ENCODE data around the gene PRKAG2. TPM values are rescaled to one million over a fixed set of nuclear protein-coding genes. Genes with fewer than 3 reads are reported as not detected.
A peak's percentile ranks its signal among the peaks of the same experiment; 100 is the strongest.

Gene PRKAG2
- total and polyA plus RNA-seq, 2 of the 13 experiments (the other 11 are each of a cell fraction or from before 2014, with no cell fraction given), result 0.90 to 1.3 TPM

DNA sequence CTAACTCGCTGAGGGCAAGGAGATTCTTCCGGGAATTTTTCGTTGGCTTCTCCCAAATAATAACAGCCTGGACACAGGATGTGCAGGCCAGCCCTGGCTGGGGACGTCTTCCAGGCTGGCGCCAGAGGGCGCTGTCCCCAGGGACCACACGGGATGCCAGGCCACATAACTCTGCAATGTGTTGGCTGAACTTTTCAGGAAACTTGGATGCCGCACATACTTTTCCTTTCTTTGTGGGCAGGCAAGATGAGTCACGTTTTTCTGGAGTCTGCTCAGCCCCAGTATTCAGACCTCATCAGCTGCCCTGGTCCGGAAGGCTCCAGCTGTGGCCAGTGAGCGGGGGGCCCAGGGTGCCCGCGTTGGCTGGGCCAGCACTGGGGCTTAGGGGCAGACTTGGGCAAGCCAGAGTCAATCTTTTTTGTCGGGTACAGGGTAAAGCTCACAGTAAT lies 122.7 kb downstream of the PRKAG2 start (continued):
- TF ChIP-seq, protein P1, sequence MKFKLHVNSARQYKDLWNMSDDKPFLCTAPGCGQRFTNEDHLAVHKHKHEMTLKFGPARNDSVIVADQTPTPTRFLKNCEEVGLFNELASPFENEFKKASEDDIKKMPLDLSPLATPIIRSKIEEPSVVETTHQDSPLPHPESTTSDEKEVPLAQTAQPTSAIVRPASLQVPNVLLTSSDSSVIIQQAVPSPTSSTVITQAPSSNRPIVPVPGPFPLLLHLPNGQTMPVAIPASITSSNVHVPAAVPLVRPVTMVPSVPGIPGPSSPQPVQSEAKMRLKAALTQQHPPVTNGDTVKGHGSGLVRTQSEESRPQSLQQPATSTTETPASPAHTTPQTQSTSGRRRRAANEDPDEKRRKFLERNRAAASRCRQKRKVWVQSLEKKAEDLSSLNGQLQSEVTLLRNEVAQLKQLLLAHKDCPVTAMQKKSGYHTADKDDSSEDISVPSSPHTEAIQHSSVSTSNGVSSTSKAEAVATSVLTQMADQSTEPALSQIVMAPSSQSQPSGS (CRISPR knock-in tag; IDR thresholded peaks at IDR 0.05), result no peak
- TF ChIP-seq, protein P2, sequence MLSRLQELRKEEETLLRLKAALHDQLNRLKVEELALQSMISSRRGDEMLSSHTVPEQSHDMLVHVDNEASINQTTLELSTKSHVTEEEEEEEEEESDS (CRISPR knock-in tag; IDR thresholded peaks at IDR 0.05; ENCODE audit: borderline replicate concordance), result no peak
- TF ChIP-seq ERF (CRISPR knock-in tag; IDR thresholded peaks at IDR 0.05) (peak; percentile 50; the same call in 1 of the 2 replicates), GABPB1 (CRISPR knock-in tag; IDR thresholded peaks at IDR 0.05) (peak; percentile 62), ZNF670 (CRISPR knock-in tag; IDR thresholded peaks at IDR 0.05; ENCODE audit: borderline replicate concordance) (no peak), PCBP1 (IDR thresholded peaks at IDR 0.05; ENCODE audit: borderline replicate concordance, low read depth, low read length) (no peak), JUNB (CRISPR knock-in tag; IDR thresholded peaks at IDR 0.05; ENCODE audit: borderline replicate concordance) (no peak), SMAD3 (CRISPR knock-in tag; IDR thresholded peaks at IDR 0.05) (peak; percentile 72; the same call in 1 of the 2 replicates), MAFF (IDR thresholded peaks at IDR 0.05; ENCODE audit: low read depth, low read length) (0 out of 2 replicates have a peak, but pooled peaks have one; percentile 15), CHD2 (IDR thresholded peaks at IDR 0.05; ENCODE audit: low read depth, low read length) (0 out of 2 replicates have a peak, but pooled peaks have one; percentile 19), GABPA (IDR thresholded peaks at IDR 0.05; ENCODE audit: low read depth, low read length) (no peak), GABPA (CRISPR knock-in tag; IDR thresholded peaks at IDR 0.05; ENCODE audit: low read depth) (peak; percentile 19; the same call in 1 of the 2 replicates), TBL1XR1 (IDR thresholded peaks at IDR 0.05; ENCODE audit: borderline replicate concordance, low read length, partially characterized antibody) (peak; percentile 95), ZNF543 (CRISPR knock-in tag; IDR thresholded peaks at IDR 0.05) (no peak), RXRA (CRISPR knock-in tag; IDR thresholded peaks at IDR 0.05) (peak; percentile 67), SALL1 (CRISPR knock-in tag; IDR thresholded peaks at IDR 0.05) (peak; percentile 70), ZNF780A (CRISPR knock-in tag; IDR thresholded peaks at IDR 0.05) (no peak)
- TF ChIP-seq, protein P3, sequence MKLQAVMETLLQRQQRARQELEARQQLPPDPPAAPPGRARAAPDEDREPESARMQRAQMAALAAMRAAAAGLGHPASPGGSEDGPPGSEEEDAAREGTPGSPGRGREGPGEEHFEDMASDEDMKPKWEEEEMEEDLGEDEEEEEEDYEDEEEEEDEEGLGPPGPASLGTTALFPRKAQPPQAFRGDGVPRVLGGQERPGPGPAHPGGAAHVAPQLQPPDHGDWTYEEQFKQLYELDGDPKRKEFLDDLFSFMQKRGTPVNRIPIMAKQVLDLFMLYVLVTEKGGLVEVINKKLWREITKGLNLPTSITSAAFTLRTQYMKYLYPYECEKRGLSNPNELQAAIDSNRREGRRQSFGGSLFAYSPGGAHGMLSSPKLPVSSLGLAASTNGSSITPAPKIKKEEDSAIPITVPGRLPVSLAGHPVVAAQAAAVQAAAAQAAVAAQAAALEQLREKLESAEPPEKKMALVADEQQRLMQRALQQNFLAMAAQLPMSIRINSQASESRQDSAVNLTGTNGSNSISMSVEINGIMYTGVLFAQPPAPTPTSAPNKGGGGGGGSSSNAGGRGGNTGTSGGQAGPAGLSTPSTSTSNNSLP (IDR thresholded peaks at IDR 0.05; ENCODE audit: low read depth, low read length), result 0 out of 2 replicates have a peak, but pooled peaks have one; percentile 14
- TF ChIP-seq, protein P4, sequence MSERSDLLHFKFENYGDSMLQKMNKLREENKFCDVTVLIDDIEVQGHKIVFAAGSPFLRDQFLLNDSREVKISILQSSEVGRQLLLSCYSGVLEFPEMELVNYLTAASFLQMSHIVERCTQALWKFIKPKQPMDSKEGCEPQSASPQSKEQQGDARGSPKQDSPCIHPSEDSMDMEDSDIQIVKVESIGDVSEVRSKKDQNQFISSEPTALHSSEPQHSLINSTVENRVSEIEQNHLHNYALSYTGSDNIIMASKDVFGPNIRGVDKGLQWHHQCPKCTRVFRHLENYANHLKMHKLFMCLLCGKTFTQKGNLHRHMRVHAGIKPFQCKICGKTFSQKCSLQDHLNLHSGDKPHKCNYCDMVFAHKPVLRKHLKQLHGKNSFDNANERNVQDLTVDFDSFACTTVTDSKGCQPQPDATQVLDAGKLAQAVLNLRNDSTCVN (CRISPR knock-in tag; IDR thresholded peaks at IDR 0.05; ENCODE audit: borderline replicate concordance), result peak; percentile 98
- TF ChIP-seq, protein P5, sequence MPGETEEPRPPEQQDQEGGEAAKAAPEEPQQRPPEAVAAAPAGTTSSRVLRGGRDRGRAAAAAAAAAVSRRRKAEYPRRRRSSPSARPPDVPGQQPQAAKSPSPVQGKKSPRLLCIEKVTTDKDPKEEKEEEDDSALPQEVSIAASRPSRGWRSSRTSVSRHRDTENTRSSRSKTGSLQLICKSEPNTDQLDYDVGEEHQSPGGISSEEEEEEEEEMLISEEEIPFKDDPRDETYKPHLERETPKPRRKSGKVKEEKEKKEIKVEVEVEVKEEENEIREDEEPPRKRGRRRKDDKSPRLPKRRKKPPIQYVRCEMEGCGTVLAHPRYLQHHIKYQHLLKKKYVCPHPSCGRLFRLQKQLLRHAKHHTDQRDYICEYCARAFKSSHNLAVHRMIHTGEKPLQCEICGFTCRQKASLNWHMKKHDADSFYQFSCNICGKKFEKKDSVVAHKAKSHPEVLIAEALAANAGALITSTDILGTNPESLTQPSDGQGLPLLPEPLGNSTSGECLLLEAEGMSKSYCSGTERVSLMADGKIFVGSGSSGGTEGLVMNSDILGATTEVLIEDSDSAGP (CRISPR knock-in tag; IDR thresholded peaks at IDR 0.05; ENCODE audit: borderline replicate concordance), result no peak
- TF ChIP-seq, protein P6, sequence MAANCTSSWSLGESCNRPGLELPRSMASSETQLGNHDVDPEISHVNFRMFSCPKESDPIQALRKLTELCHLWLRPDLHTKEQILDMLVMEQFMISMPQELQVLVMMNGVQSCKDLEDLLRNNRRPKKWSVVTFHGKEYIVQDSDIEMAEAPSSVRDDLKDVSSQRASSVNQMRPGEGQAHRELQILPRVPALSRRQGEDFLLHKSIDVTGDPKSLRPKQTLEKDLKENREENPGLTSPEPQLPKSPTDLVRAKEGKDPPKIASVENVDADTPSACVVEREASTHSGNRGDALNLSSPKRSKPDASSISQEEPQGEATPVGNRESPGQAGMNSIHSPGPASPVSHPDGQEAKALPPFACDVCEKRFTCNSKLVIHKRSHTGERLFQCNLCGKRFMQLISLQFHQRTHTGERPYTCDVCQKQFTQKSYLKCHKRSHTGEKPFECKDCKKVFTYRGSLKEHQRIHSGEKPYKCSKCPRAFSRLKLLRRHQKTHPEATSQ (CRISPR knock-in tag; IDR thresholded peaks at IDR 0.05; ENCODE audit: borderline replicate concordance), result no peak
